Panc1 (cell line): ENCODE results near the gene INPP5D. TPM values are rescaled to one million over a fixed set of nuclear protein-coding genes. Genes with fewer than 3 reads are reported as not detected.

Source experiments
- ATAC-seq: fragments of 200-7000 bp; cut with Tn5 transposase; 2 replicates; pipeline ENCODE4 v1.9.1; 2020; ENCODE audit warnings: mild to moderate bottlenecking, moderate library complexity
- BruUV-seq: library from RNA; stranded (reverse); fragments of 400-500 nt; replicated peaks from 2 replicates; lab custom pipeline; 2021; lab: Mats Ljungman, UMichigan
- CTCF ChIA-PET: fragments of 300-600 bp; sonication (Branson Sonifier 250); formaldehyde crosslinking; loops from one replicate; lab custom pipeline; 2022; ENCODE audit warnings: antibody characterized with exemption; lab: Charles Lee
- POLR2A ChIA-PET: fragments of 300-600 bp; sonication (Branson Sonifier 250); formaldehyde crosslinking; loops from one replicate; lab custom pipeline; 2022; ENCODE audit warnings: antibody characterized with exemption; lab: Charles Lee
- DNase-seq: peaks from one replicate; pipeline ENCODE4 v3.0.0-alpha.2; 2010; ENCODE audit warnings: low read depth, low spot score
- H3K27ac ChIP-seq: 2 replicates; pipeline ENCODE4 v1.5.1; 2011; ENCODE audit warnings: mild to moderate bottlenecking, low read length, inconsistent platforms
- H3K27me3 ChIP-seq: fragments of 200-500 bp; sonication (Bioruptor generic); 2 replicates; pipeline ENCODE4 v1.6.0; 2014; ENCODE audit warnings: low read length, inconsistent platforms; ENCODE audit not compliant: control insufficient read depth, insufficient read depth
- H3K36me3 ChIP-seq: fragments of 200-500 bp; sonication (Bioruptor generic); 2 replicates; pipeline ENCODE4 v1.5.1; 2014; ENCODE audit warnings: inconsistent platforms, mild to moderate bottlenecking, low read length, moderate library complexity; ENCODE audit not compliant: control insufficient read depth, insufficient read depth
- H3K4me1 ChIP-seq: 2 replicates; pipeline ENCODE4 v1.5.1; 2011; ENCODE audit warnings: inconsistent platforms, mild to moderate bottlenecking, low read length, moderate library complexity; ENCODE audit not compliant: control insufficient read depth, insufficient read depth
- H3K4me3 ChIP-seq, 2 experiments: 2 replicates each; pipeline ENCODE4 v1.5.1; 2011 to 2012; ENCODE audit warnings: low read depth in 2 of 2, low read length in 2 of 2, mild to moderate bottlenecking in 2 of 2, inconsistent platforms in 1 of 2, moderate library complexity in 1 of 2
- H3K9me3 ChIP-seq: fragments of 200-500 bp; sonication (Bioruptor generic); 2 replicates; pipeline ENCODE4 v1.5.1; 2014; ENCODE audit warnings: low read depth, mild to moderate bottlenecking, inconsistent platforms, low read length, moderate library complexity; ENCODE audit not compliant: control insufficient read depth, insufficient read depth
- POLR2AphosphoS5 ChIP-seq: IDR thresholded peaks from 2 replicates; pipeline ENCODE4 v1.6.1; 2012; ENCODE audit warnings: mild to moderate bottlenecking, low read depth, low read length, moderate library complexity
- SIN3A ChIP-seq: IDR thresholded peaks from 2 replicates; pipeline ENCODE4 v1.6.1; 2012; ENCODE audit warnings: low read depth, mild to moderate bottlenecking, low read length, moderate library complexity, borderline replicate concordance; ENCODE audit not compliant: insufficient read depth
- TCF7L2 ChIP-seq: IDR thresholded peaks from 2 replicates; pipeline ENCODE4 v1.6.1; 2011; ENCODE audit warnings: mild to moderate bottlenecking, low read depth, low read length, inconsistent platforms
- in situ Hi-C: cut with HindIII; loops from 2 replicates; pipeline ENCODE4 v1.10.0; 2016; ENCODE audit warnings: low sequenced_read_pairs, low pct_unique_long_range_greater_than_20kb
- intact Hi-C: fragments of 100-400 bp; cut with micrococcal nuclease; formaldehyde crosslinking; loops from one replicate; pipeline ENCODE4 v1.10.0; 2022; ENCODE audit not compliant: unreplicated experiment
- total RNA-seq: library from RNA; stranded (reverse); gene quantifications from one replicate; pipeline ENCODE4 v1.2.1, GENCODE V29; 2021; ENCODE audit not compliant: unreplicated experiment
- TF ChIP-seq, protein P1 (sequence below), 2 experiments: IDR thresholded peaks; 2 replicates each; pipeline ENCODE4 v1.6.1; 2011 to 2012; ENCODE audit warnings: low read depth in 2 of 2, control low read depth in 1 of 2, low read length in 1 of 2, mild to moderate bottlenecking in 1 of 2, moderate library complexity in 1 of 2; ENCODE audit not compliant: insufficient read depth in 1 of 2
- TF ChIP-seq, protein P2 (sequence below): fragments of 450-650 bp; IDR thresholded peaks from 2 replicates; pipeline ENCODE4 v1.5.1; 2017; ENCODE audit warnings: mild to moderate bottlenecking

INPP5D gene
- total RNA-seq, 1 experiment from 2014 or later, result 0.39 TPM

DNA sequence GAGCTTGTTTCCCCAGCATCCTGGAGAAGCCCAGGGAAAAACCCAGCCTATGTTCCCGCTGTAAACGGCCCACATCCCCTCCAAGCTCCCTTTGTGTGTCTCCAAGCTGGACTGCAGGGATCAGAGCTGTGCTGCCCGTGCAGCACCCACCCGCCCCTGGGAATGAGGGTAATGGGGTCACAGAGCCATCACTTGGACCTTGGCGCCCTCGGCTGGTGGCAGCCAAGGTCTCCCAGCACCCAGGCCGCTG is 670 bp upstream of the INPP5D start:
- TF ChIP-seq TCF7L2, result no peak
- no peak for TF ChIP-seq SIN3A
- TF ChIP-seq, protein P1, sequence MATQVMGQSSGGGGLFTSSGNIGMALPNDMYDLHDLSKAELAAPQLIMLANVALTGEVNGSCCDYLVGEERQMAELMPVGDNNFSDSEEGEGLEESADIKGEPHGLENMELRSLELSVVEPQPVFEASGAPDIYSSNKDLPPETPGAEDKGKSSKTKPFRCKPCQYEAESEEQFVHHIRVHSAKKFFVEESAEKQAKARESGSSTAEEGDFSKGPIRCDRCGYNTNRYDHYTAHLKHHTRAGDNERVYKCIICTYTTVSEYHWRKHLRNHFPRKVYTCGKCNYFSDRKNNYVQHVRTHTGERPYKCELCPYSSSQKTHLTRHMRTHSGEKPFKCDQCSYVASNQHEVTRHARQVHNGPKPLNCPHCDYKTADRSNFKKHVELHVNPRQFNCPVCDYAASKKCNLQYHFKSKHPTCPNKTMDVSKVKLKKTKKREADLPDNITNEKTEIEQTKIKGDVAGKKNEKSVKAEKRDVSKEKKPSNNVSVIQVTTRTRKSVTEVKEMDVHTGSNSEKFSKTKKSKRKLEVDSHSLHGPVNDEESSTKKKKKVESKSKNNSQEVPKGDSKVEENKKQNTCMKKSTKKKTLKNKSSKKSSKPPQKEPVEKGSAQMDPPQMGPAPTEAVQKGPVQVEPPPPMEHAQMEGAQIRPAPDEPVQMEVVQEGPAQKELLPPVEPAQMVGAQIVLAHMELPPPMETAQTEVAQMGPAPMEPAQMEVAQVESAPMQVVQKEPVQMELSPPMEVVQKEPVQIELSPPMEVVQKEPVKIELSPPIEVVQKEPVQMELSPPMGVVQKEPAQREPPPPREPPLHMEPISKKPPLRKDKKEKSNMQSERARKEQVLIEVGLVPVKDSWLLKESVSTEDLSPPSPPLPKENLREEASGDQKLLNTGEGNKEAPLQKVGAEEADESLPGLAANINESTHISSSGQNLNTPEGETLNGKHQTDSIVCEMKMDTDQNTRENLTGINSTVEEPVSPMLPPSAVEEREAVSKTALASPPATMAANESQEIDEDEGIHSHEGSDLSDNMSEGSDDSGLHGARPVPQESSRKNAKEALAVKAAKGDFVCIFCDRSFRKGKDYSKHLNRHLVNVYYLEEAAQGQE (IDR thresholded peaks at IDR 0.05; ENCODE audit: insufficient read depth in 1 of 2, low read depth in 2 of 2, low read length in 1 of 2), result no peak
- TF ChIP-seq, protein P2, sequence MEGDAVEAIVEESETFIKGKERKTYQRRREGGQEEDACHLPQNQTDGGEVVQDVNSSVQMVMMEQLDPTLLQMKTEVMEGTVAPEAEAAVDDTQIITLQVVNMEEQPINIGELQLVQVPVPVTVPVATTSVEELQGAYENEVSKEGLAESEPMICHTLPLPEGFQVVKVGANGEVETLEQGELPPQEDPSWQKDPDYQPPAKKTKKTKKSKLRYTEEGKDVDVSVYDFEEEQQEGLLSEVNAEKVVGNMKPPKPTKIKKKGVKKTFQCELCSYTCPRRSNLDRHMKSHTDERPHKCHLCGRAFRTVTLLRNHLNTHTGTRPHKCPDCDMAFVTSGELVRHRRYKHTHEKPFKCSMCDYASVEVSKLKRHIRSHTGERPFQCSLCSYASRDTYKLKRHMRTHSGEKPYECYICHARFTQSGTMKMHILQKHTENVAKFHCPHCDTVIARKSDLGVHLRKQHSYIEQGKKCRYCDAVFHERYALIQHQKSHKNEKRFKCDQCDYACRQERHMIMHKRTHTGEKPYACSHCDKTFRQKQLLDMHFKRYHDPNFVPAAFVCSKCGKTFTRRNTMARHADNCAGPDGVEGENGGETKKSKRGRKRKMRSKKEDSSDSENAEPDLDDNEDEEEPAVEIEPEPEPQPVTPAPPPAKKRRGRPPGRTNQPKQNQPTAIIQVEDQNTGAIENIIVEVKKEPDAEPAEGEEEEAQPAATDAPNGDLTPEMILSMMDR, result no peak
- TF ChIP-seq POLR2AphosphoS5, result no peak
- H3K27ac ChIP-seq, result no peak overlapping the region
- H3K4me3 ChIP-seq, result no peak overlapping the region
- H3K4me1 ChIP-seq, result peaks cover 5% of the 10 kb centered on the region
- intact Hi-C loops, result no loop called here
- H3K36me3 ChIP-seq, result no peaks in the 10 kb centered on the region
- CTCF ChIA-PET, result no interaction called here
- no peaks in the 10 kb centered on the region for H3K9me3 ChIP-seq
- H3K27me3 ChIP-seq, result no peaks in the 10 kb centered on the region
- in situ Hi-C loops, result no loop called here
- DNase-seq (no peak), ATAC-seq (no peak; the same call in 1 of the 2 replicates)
- POLR2A ChIA-PET, result no interaction called here
- BruUV-seq, result no TSS peak

DNA sequence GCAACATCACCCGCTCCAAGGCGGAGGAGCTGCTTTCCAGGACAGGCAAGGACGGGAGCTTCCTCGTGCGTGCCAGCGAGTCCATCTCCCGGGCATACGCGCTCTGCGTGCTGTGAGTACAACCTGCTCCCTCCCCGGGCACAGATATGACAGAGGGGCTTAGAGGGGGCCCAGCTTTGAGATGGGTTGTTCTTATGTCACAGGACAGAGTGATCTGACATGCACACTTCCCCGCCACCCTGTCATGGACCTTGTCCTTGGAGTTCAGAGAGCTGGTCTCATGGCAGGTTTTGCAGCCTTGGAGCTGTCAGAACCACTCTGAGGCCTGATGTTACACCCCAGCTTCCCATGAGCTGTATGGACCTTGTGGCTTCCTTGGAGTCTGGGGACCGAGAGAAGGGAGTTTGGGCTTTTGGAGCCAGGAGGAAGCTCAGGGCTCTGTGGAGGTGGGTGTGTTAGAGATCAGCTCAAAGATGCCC is 398 bp downstream of the INPP5D start:
- intact Hi-C loops, result no loop called here

More for the DNA sequence above, 398 bp downstream of the INPP5D start:
- Histone ChIP-seq H3K4me1 (peaks cover 5% of the 10 kb centered on the region), H3K36me3 (no peaks in the 10 kb centered on the region), H3K27me3 (no peaks in the 10 kb centered on the region), H3K27ac (no peak overlapping the region), H3K4me3 (no peak overlapping the region), H3K9me3 (no peaks in the 10 kb centered on the region)
- POLR2A ChIA-PET, result no interaction called here
- TF ChIP-seq TCF7L2, result no peak
- no peak for TF ChIP-seq POLR2AphosphoS5
- TF ChIP-seq, protein P1 (IDR thresholded peaks at IDR 0.05; ENCODE audit: insufficient read depth in 1 of 2, low read depth in 2 of 2, low read length in 1 of 2), result no peak
- no peak for TF ChIP-seq SIN3A
- TF ChIP-seq, protein P2, result no peak
- no TSS peak for BruUV-seq
- DNase-seq, result no peak
- in situ Hi-C loops, result no loop called here
- no peak for ATAC-seq
- CTCF ChIA-PET, result interaction anchor here (0.7 kb wide), 1 partner anchor 80 kb away, joined by 3 read pairs; no protein-coding TSS in a partner anchor
